T-helper 9 cell (primary cell): Measurements from ENCODE around the gene RPL35.

Experiments used
- DNase-seq: peaks from one replicate; pipeline ENCODE4 v3.0.0-alpha.2; 2020
- total RNA-seq, 2 donors: gene quantifications; one replicate each; lab custom pipeline; 2026; lab: John Stamatoyannopoulos, UW

Gene RPL35
- total RNA-seq, result 613 to 738 reads per million in 2 donors

DNA sequence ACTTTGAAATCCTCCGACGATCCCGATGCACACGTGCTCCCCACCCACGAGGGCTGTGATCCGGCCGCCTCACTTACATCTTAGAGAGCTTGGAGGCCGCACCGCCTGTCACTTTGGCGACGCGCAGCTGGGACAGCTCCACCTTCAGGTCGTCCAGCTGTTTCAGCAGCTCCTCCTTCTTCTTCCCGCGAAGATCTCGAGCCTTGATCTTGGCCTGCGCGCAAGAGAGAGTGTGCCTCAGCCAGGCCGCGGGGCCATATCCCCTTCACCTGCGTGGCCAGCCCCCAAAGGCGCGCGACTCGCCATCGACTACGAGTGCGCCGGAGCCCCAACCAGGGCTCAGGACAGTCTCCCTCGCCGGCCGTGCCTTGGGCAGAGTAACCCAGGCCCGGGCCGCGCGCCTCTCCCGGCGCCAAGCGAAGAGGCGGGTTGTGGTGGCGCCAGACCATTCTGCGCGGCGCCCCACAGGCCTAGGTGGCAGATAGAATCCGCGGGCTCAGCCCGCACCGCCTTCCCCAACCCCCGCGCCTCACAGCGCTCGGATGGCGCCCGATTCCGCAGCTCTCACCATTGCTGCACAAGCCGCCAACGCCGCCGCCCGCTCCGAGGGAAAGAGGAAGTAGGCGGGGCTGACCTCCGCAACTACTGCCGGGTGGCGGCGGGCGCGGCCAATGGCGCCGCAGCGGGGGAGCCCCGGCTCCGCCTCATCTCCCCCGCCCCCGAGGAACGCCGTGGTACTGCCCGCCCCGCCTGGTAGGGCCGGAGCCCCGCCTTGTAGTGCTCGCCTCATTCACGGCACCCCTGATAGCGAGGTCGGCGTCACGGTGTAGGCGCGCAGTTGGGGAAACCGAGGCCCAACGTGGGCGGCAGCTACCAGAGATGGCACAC, at the start of gene RPL35, which contains the start of gene ARPC5L:
RPL35 (minus strand) TSS at position 616 of the 888 bp plus-strand sequence; CDS start at position 571, 45 bp downstream.
ARPC5L (plus strand) TSS at position 789 of the 888 bp plus-strand sequence. CDS start 7,161 bp downstream, outside the sequence.
- DNase-seq, result peak; percentile 94

DNA sequence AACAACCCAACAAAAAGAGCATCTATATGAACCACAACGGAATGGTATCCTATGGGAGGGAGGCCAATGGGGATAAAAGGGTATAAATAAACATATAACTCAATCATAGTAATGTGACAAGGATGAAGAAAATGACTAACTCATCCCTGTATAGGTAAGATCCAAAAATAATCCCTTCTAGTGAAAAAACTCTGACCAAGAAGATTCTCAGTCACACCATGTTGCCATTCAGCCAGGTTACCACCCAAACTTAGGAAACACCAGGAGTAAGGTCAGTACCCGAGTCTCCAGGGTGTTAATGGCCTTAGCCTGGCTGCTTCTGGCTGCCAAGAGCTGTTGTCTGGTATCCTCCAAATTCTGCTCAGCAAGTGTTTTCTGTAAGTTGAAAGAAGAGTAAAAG, 46.3 kb upstream of the RPL35 start:
- DNase-seq, result no peak

DNA sequence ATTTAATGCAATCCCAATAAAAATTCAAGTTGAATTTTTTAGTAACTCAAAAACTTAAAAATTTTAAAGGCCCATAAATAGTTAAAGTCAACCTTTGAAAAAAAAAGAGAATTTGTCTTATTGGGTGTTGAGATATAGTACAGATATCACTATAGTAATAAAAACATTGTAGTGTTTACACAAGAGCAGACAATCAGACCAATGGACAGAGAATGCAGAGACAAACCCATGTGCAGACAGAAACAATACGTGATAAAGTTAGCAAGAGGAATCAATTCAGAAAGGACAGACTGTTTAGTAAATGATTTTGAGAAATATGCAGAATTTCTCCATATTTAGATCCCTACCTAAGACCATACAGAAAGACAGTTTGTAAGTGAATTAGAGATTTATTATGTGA, 45.2 kb upstream of the RPL35 start:
- DNase-seq, result no peak

DNA sequence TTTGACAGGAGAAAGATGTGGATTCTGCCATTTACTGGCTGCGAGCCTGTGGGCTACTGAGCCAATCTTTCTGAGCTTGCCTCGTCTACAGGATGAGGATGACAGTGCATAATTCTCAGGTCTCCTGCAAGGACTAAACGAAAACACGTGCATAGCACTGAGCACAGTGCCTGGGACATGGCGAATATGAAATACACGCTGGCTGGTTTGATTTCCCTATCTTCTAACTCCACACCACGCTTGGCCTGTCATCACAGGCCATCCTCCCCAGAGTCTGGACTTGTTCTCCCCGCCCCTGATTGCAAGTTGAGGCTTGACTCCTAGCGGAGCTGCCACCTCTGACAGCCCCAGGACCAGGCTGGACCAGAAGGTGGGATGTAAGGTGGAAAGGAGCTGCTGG, 38.1 kb upstream of the RPL35 start:
- no peak for DNase-seq

DNA sequence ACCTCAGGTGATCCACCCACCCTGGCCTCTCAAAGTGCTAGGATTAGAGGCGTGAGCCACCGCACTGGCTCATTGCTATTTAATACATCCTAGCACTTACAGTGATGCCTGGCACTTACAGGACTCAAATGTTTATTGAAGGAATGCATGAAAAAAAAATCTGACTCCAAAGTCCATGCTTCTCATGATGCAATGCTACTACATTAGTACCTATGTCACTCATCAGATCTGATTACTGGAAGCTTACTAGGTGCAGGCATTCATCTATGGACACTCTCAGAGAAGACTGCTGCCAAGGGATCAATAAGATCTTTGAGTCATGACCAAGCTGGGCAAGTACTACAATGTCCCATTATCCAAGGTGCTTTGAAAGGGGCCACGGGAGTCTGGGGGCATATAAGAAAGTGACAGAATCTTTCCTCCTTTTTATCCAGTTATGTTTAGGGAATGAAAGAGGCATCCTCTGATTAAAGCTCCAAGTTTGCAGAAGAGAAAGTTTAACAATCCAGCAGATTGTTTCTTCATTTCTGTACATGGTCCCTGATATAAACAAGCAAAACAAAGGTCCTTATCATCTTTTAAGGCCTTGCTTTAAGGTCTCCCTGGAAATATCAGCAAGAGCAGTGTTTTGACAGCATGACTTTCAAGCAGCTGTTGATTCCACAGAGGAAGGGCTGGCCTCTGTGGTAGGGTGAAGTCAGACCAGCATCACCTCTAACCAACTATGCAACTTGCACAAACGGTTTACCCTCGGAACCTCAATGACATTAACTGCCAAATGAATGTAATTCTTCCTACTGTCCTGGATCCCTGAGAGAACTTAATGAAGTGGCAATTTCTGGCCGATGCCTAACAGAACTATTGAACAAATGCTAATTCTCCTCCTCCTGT, 36.1 kb upstream of the RPL35 start:
- DNase-seq, result no peak

DNA sequence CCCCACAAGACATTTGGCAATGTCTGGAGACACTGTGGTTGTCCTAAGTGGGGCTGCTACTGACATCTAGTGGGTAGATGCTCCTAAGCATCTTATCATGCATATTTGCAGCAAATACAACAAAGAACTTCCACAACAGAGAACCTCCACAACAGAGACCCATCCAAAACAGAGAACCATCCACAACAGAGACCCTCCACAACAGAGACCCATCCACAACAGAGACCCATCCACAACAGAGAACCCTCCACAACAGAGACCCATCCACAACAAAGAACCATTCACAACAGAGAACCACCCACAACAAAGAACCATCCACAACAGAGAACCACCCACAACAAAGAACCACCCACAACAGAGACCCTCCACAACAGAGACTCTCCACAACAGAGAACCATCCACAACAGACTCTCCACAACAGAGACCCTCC, 33.0 kb upstream of the RPL35 start:
- DNase-seq, result no peak

DNA sequence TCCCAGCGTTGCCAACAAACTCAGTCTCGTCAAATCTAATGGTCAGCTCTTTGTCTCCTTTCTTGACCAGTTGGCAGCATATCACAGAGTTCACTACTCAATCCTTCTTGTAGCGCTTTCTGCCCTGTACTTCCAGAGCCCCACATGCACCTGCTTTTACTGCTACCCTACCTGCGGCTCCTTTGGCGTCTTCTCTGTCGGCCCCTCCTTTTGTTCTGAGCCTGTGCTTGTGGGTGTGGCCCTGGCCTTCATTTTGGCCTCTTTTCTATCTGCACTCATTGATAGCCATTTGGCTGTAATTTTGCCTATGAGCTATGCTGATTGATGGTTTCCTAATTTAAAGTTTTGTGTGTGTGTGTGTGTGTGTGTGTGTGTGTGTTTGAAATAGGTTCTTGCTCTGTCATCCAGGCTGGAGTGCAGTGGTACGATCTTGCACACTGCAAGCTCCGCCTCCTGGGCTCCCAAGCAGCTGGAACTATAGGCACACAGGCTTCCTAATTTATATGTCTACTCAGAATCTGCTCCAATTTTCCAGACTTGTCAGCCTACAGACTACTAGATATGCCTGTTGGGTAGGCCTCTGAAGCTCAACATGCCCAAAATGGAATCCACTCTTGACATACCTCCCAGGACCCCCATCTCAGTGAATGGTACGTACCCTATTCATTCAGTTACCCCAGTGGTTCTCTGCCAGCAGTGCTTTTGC, 32.4 kb upstream of the RPL35 start:
- no peak for DNase-seq

DNA sequence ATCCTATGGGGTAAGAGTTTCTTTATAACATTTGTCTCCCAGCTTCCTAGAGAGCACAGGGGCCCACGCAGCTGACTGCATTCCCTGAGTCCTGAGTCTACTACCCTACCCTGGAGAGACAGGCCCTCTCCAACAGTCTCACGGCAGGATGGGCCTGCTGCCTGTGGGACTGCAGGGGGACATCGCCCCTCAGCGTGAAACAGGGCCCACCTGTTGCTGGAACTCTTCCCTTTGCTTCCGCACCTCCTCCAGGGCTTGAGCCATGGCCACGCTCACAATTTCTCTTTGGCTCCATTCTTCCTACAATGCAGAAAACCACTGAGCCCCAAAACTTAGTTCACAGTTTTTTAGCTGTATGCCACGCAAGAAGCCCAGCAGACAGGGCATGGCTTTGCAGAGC, 28.4 kb upstream of the RPL35 start:
- DNase-seq, result no peak

DNA sequence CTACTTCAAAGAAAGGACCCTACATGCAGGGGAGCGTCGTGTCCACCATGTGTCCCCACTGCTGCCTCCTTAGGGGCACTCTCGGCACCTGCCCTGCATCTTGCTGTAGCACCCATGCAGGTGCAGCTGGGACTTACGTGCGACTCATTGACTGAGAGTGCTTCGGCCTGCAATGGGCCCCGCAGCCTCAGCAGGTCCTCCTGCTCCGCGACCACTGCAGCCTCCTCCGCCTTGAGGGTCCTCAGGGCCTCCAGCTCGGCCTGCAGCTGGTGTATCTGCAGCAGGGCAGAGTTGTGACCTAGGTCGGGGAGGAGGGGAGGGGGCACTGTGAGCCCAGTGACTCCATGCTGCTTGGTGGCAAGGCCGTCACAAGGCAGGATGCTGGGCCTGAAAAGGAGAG, 27.2 kb upstream of the RPL35 start:
- no peak for DNase-seq

DNA sequence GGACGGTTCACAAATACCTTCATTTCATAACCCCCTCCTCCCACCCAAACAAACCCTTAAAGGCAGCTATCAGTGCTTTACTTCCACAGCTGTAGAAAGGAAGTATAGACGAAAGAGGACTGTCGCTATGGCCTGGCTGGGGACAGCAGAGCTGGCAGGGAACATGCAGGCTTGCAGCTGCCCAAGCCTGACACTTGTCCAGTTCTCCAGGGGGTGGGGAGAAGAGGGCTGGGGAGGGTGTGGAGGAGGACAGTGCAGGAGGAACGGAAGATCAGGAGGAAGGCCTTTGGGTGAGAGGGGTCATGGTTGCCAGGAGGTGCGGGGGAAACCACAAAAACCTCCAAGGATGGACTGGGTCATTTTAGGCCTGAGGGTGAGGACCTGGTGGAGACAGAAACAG, 26.1 kb upstream of the RPL35 start:
- DNase-seq, result no peak

DNA sequence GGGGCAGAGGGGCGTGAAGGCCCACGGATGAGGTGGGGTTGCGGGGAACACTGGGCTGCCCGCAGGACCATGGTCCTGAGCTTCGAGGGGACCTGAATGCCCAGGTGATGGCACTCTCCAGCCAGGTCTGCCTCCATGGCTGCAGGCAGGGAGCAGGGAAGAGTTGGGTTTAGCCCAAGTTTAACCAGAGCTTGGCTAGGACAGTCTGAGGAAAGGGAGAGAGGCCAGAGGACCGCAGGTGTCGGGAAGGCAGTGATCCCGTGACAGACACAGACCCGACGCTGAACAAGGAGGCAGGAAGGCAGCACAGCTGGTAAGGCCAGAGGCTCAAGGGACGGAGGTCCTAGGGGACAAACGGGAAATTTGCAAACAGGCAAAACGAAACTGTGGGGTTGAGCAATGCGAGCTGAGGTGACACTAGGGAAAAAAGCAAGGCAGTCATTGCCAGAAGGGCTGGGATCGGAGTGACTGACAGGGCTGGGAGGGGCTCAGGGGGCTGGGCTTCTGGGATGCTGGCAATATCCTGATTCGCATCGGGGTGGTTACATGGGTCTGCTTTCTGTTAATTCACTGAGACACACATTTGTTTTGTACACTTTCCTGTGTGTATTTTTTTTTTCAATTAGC, 25.2 kb upstream of the RPL35 start:
- DNase-seq, result no peak

DNA sequence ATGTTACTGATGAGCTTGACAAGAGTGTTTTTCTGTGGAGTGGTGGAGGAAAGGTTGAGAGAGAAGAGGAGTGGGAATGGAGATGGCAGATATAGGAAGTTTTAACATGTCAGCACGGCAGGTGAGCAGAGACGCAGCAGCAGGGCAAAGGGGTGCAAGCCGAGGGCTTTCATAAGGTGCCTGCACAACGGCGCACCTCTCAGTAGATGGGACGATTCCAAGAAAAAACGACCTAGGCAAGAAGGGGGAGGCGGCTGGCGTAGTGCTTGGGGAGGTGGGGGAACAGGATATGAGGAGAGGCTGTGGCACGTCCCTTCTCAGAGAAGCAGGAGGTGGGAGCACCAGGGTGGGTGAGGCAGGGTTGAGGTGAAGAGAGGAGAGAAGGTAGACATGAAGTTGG, 24.7 kb upstream of the RPL35 start:
- no peak for DNase-seq

DNA sequence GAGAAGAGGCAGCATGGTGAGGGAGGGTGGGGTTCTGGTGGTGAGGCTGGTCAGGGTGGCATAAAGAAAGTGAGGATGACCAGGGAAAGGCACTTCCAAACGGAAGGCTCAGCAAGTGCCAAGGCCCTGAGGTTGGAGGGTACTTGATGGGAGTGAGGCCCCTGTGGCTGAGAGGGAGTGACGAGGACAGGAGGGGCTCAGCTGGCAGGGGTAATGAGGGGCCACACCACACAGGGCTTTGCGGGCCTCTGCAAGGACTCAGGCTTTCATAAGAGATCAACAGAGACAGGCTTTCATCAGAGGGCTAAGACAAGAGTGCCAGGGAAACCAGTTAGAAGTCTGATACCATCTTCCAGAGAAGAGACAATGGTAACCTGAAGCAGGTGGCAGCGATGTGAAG, 23.8 kb upstream of the RPL35 start:
- DNase-seq, result no peak

DNA sequence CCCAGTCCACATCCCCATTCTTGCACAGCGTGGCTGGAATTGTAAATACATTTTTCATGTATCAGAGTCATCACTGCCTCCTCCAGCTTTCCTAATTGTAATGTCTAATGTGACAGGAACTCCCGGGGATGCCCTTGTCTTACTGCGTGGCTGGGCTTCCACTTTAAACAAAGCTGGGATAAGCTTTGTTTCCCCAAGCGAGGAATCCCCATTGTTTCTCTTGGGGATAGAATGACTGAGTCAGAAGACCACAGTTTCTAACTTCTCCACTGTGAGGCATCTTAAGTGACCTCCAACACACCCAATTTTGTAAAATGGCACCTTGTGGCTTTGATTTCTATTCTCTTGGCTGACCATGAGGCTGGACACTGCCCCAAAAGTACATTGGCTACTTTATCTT, 22.6 kb upstream of the RPL35 start:
- DNase-seq, result no peak

DNA sequence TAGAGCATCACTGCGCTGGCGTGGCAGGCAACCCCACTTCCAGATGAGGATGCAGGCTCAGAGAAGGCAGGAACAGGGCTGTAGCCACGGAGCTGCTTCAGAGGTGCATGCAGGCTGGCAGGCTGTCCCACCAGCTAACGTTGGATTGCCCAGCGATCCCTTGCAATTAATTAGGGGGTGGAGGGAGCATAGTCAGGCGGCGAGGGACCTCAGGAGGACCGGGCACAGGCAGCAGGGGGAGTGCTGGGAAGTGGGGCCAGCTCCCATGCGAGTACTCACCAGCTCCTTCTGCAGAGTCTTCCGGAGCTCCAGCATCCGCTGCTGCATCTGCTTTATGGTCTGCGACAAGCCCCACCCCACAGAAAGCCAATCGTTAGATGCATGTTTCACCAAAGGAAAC, 20.5 kb upstream of the RPL35 start:
- DNase-seq, result no peak

DNA sequence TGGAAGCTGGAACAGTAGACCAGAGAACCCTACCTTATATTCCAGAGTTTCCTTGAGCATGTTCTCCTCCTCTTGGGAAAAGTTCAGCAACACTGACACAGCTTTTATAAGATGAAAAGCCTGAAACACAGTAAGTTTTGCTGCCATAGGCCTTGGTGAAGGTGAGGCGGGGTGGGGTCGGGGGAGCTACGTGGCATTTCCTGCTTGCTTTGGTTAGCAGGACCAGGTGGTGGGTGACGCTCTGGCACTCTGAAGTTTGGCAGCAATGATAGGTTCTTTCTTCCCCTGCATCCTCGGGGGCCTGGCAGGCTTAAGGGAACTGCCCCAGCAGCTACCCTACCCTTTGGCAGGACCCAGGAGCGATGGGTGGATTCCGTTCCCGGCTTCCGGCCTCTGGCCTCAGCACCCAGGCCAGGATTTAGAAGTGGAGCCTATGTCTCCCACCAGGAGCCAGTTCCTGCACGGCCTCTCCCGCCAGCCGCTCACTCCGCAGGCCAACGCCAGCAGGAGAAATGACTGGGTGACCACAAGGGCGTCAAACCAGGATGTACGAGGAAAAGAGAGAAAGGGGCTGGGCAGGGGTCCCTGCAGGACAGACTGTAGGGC, 19.5 kb upstream of the RPL35 start:
- no peak for DNase-seq

DNA sequence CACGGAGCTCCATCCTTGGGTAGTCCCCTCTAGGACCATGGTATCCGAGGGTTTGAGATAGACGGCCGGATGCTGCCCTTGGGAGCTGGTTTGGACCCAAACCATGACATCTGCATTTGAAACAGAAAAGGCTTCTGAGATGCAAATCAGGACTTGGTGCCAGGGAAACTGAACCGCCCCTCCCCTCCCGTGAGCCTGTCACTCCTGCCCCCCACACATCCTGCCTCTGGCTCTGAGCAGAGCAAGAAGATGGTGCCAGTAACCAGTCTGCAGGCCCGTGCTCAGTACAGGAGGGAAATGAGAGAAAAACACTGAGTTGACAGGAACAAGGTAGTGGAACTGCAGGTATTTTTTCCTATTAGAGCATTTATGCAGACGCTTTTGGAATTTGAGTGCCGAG, 18.7 kb upstream of the RPL35 start:
- DNase-seq, result no peak

DNA sequence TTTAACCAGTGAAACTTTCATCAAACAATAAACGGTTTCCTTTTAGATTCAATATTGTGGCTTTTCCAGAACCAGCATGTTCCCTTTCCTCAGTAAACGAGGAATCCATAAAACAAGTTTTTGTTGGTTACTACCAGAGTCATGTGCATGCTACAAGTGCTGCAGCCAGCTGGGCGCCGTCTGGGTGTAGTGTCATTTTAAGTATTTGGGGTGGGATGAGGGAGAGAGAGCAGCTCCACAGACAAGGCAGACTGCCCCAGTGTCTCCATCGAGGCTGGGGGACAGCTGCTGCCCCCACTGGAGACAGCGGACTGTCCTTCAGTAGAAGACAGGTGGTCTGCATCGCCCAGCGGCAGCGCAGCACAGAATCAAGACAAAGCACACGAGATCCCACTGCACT, 17.5 kb upstream of the RPL35 start:
- DNase-seq, result no peak

DNA sequence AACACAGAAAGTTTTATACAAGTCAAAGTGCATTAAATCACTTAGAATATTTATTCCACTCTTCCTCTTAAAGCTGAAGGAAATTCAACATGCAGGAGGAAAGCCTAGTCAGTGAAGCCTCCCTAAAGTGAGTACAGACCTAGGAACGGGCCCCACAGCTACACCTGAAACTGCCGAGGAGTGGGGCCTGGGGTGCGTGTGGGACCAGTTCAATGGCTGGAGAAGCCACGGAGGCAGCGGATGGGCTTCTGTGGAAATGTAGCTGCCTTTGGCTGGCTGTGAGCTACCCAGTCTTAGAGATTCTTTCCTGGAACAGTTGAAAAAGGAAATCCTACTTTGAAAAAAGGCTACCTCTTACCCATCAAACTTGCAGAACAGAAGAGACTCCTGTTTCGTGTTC, 16.8 kb upstream of the RPL35 start:
- DNase-seq, result no peak

DNA sequence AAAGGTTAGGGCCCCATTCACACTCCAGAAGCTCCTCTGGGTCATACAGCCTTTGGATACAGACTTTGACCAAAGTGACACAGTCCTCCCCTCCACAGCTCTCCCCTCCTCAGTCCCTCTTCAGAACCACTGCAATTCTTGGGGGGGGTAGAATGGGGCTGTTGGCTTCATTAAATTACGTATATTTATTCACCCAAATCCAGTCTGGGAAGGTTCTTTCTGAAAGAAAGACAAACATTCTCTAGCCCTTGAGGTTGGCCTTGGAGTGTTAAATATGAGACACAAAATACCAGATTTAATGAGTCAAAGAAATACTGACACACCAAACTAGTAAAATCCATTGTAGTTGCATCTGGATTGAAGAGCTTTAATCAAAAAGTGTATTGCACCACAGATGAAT, 16.3 kb upstream of the RPL35 start:
- no peak for DNase-seq

DNA sequence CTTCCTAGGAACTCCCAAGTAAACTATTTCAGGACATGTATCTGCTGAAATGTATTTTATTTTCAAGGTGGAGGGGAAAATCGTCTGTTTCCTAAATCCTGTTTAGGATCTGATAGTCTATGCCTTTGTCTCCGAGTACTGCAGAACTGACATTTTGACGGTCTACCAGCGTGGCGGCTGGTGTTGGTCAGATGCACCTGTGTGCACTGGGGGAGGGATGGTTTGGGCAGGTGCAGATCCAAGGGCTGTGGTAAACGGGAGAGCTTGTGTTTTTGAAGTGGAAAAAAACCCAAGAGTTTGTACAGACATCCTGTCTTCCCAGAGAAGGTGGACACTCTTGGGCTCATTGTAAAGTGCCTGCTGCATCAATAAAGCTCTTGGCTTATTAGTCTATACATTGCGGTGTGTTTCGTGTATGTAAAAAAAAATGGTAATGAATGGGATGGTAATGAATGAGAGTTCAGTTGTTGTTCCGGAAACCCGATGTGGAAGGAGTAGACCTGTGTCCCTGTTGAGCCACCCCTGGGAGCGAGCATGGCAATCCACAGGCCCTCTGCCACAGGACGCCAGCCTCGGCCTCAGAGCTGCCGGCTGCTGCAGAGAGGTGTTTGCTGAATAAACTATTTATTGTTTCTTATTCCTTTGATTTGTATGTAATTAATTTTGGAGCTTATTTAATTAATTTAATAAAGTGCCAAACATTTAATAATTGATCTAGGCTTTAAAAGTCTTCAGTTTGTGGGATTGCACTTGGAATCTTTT, 15.4 kb upstream of the RPL35 start:
- DNase-seq, result no peak
